ENCODE measurements around the gene ELFN1. TPM values are rescaled to one million over a fixed set of nuclear protein-coding genes. Genes with fewer than 3 reads are reported as not detected.

Gene ELFN1
- total and polyA plus RNA-seq, 9 of the 15 experiments (the other 6 are each of a cell fraction or from before 2014, with no cell fraction given), result 0.04 to 0.64 (median 0.18) TPM; not detected in 2

- WGBS (ENCODE audit: insufficient coverage, low coverage, missing lambda C conversion rate), result 17% methylated on average over 3 of the region's 3 CpGs
- peak in 1 of 4 experiments; percentile 47 for DNase-seq (ENCODE audit: extremely low read depth in 1 of 4, low spot score in 3 of 4)
- ChIA-PET CTCF (ENCODE audit: low intra/inter-chr PET ratio) (no interaction called here), POLR2A (interaction anchor here (0.9 to 1.4 kb wide), 2 partner anchors 14 to 24 kb away, joined by 3 to 4 read pairs; no protein-coding TSS in a partner anchor)
- no peak overlapping the region for H3K4me2 ChIP-seq (ENCODE audit: insufficient read depth, low read length)
- no peak overlapping the region for H3K9ac ChIP-seq (ENCODE audit: insufficient read depth in 1 of 2, low read depth in 2 of 2, low read length in 2 of 2)
- no peak overlapping the region for H3K4me3 ChIP-seq
- H2AFZ ChIP-seq (ENCODE audit: low read depth, low read length), result no peak overlapping the region
- no peaks in the 10 kb centered on the region for H3K9me1 ChIP-seq (ENCODE audit: control insufficient read depth, insufficient read depth, low read length)
- no peaks in the 10 kb centered on the region for H3K36me3 ChIP-seq (ENCODE audit: control insufficient read depth, insufficient read depth, low read length)
- no peaks in the 10 kb centered on the region; the same call in 1 of the 2 replicates for H4K20me1 ChIP-seq (replicated peaks; ENCODE audit: control insufficient read depth, insufficient read depth, low read length)
- no peak for FAIRE-seq
- intact Hi-C loops (cut with micrococcal nuclease), result loop anchor here (5.0 to 10.0 kb wide), 2 partner anchors 95 to 683 kb away; no protein-coding TSS in a partner anchor
- no peak overlapping the region for H3K27ac ChIP-seq (ENCODE audit: extremely low read depth, low read depth, low read length)
- H3K9me3 ChIP-seq (replicated peaks; ENCODE audit: control insufficient read depth, insufficient read depth, low read depth, low read length), result peaks cover 3% of the 10 kb centered on the region; the same call in 1 of the 2 replicates
- H3K27me3 ChIP-seq (ENCODE audit: control insufficient read depth in 2 of 2, insufficient read depth in 2 of 2, low read length in 2 of 2), result peaks cover 16 to 57% of the 10 kb centered on the region in 2 experiments
- H3K79me2 ChIP-seq (ENCODE audit: control insufficient read depth, insufficient read depth, low read length), result no peaks in the 10 kb centered on the region
- H3K4me1 ChIP-seq (replicated peaks in 1 of 2; ENCODE audit: control insufficient read depth in 2 of 2, insufficient read depth in 2 of 2, low read length in 2 of 2), result peaks cover 0 to 32% of the 10 kb centered on the region in 2 experiments; a peak in 2 of 5 replicates
- in situ Hi-C loops (cut with MboI), result no loop called here
- ATAC-seq, result no peak
- BruUV-seq (replicated peaks), result no TSS peak
- TF ChIP-seq TAL1 (IDR thresholded peaks at IDR 0.05), result no peak
- TF ChIP-seq, protein P1, sequence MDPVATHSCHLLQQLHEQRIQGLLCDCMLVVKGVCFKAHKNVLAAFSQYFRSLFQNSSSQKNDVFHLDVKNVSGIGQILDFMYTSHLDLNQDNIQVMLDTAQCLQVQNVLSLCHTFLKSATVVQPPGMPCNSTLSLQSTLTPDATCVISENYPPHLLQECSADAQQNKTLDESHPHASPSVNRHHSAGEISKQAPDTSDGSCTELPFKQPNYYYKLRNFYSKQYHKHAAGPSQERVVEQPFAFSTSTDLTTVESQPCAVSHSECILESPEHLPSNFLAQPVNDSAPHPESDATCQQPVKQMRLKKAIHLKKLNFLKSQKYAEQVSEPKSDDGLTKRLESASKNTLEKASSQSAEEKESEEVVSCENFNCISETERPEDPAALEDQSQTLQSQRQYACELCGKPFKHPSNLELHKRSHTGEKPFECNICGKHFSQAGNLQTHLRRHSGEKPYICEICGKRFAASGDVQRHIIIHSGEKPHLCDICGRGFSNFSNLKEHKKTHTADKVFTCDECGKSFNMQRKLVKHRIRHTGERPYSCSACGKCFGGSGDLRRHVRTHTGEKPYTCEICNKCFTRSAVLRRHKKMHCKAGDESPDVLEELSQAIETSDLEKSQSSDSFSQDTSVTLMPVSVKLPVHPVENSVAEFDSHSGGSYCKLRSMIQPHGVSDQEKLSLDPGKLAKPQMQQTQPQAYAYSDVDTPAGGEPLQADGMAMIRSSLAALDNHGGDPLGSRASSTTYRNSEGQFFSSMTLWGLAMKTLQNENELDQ (CRISPR knock-in tag; IDR thresholded peaks at IDR 0.05; ENCODE audit: borderline replicate concordance), result no peak
- TF ChIP-seq TCF7 (IDR thresholded peaks at IDR 0.05; ENCODE audit: borderline replicate concordance), result no peak
- TF ChIP-seq CHD1 (IDR thresholded peaks at IDR 0.05; ENCODE audit: low read length), result no peak
Observed at GRCh38 chr7:1662101-1662500, 8.0 kb upstream of the ELFN1 start.
